AG04449 (cell line): ENCODE results near the gene KCNA5.

Source experiments
- CTCF ChIA-PET: fragments of 350-600 bp; formaldehyde crosslinking; extraction: SDS; loops from one replicate; lab custom pipeline; 2021; ENCODE audit warnings: antibody characterized with exemption; lab: Yijun Ruan, JAX
- POLR2A ChIA-PET: fragments of 400-600, 350-600 bp; formaldehyde crosslinking; extraction: SDS; loops from one replicate; lab custom pipeline; 2020; ENCODE audit warnings: antibody characterized with exemption, inconsistent platforms; lab: Yijun Ruan, JAX
- DNase-seq: peaks from one replicate; pipeline ENCODE4 v3.0.0-alpha.2; 2010; ENCODE audit warnings: low read depth, low spot score
- H3K4me3 ChIP-seq: 2 replicates; pipeline ENCODE4 v1.5.1; 2011; ENCODE audit warnings: low read depth, mild to moderate bottlenecking, control low read depth, low read length
- CTCF ChIP-seq: IDR thresholded peaks from one replicate; pipeline ENCODE4 v1.5.1; 2011; ENCODE audit warnings: mild to moderate bottlenecking, moderate library complexity, low read length, control low read depth, inconsistent platforms; ENCODE audit not compliant: insufficient read depth; ENCODE audit errors: missing control alignments

Gene KCNA5

GRCh38 chr12:5000658-5001385 lies 42.9 kb upstream of the KCNA5 start:
- DNase-seq = no peak
- ChIA-PET POLR2A (no interaction called here), CTCF (interaction anchor here (0.6 to 10.2 kb wide), 8 partner anchors 12 to 164 kb away, joined by 3 to 351 read pairs (median 4); partner anchors contain the start of gene KCNA1)
- H3K4me3 ChIP-seq = no peak overlapping the region
- TF ChIP-seq CTCF = no peak

GRCh38 chr12:5003025-5003666 lies 40.5 kb upstream of the KCNA5 start:
- H3K4me3 ChIP-seq = no peak overlapping the region
- POLR2A ChIA-PET = no interaction called here
- CTCF ChIA-PET = interaction anchor here (0.6 to 10.2 kb wide), 9 partner anchors 8 to 154 kb away, joined by 3 to 351 read pairs (median 4); no protein-coding TSS in a partner anchor
- TF ChIP-seq CTCF = peak; percentile 97
- DNase-seq = no peak

GRCh38 chr12:5008661-5009060 lies 35.0 kb upstream of the KCNA5 start:
- CTCF ChIA-PET = interaction anchor here (1.1 to 6.1 kb wide), 3 partner anchors 12 to 160 kb away, joined by 3 to 155 read pairs (median 11); no protein-coding TSS in a partner anchor

GRCh38 chr12:5010151-5010550 lies 33.5 kb upstream of the KCNA5 start:
- no peak overlapping the region for H3K4me3 ChIP-seq
- POLR2A ChIA-PET = no interaction called here
- TF ChIP-seq CTCF = no peak
- CTCF ChIA-PET = interaction anchor here (0.9 kb wide), 1 partner anchor 154 kb away, joined by 3 read pairs; no protein-coding TSS in a partner anchor
- DNase-seq = no peak

More at GRCh38 chr12:5008661-5009060, 35.0 kb upstream of the KCNA5 start:
- TF ChIP-seq CTCF = no peak
- POLR2A ChIA-PET = no interaction called here
- no peak for DNase-seq
- no peak overlapping the region for H3K4me3 ChIP-seq

- ChIA-PET POLR2A (no interaction called here), CTCF (interaction anchor here (1.0 to 4.1 kb wide), 6 partner anchors 9 to 164 kb away, joined by 3 to 44 read pairs (median 8); no protein-coding TSS in a partner anchor)
- DNase-seq = no peak
- no peak overlapping the region for H3K4me3 ChIP-seq
- no peak for TF ChIP-seq CTCF
Observed at GRCh38 chr12:5012337-5012736, 31.3 kb upstream of the KCNA5 start.

GRCh38 chr12:5013266-5013730 lies 30.4 kb upstream of the KCNA5 start:
- DNase-seq = no peak
- CTCF ChIA-PET = interaction anchor here (1.1 to 4.1 kb wide), 5 partner anchors 9 to 165 kb away, joined by 3 to 44 read pairs (median 10); no protein-coding TSS in a partner anchor
- no peak for TF ChIP-seq CTCF
- POLR2A ChIA-PET = no interaction called here
- no peak overlapping the region for H3K4me3 ChIP-seq
